H9 (cell line): ENCODE measurements around the gene RPS14. TPM values are rescaled to one million over a fixed set of nuclear protein-coding genes. Genes with fewer than 3 reads are reported as not detected.

Experiments
- DNase-seq: peaks from one replicate; pipeline ENCODE4 v3.0.0-alpha.2; 2017
- H2AFZ ChIP-seq: one replicate; pipeline ENCODE4 v1.6.1; 2013; ENCODE audit warnings: mild to moderate bottlenecking, low read length, control low read depth, moderate library complexity
- H2AK5ac ChIP-seq: 2 replicates; pipeline ENCODE4 v1.6.1; 2013; ENCODE audit warnings: low read length, control low read depth, mixed read lengths; ENCODE audit not compliant: insufficient read length
- H2BK120ac ChIP-seq: one replicate; pipeline ENCODE4 v1.6.1; 2013; ENCODE audit warnings: low read depth, mild to moderate bottlenecking, low read length, control low read depth, inconsistent platforms; ENCODE audit not compliant: poor library complexity, severe bottlenecking
- H2BK12ac ChIP-seq: 2 replicates; pipeline ENCODE4 v1.6.1; 2013; ENCODE audit warnings: low read length, control low read depth, mixed read lengths, low read depth; ENCODE audit not compliant: insufficient read length
- H2BK15ac ChIP-seq: 2 replicates; pipeline ENCODE4 v1.6.1; 2013; ENCODE audit warnings: low read depth, low read length, control low read depth
- H2BK20ac ChIP-seq: one replicate; pipeline ENCODE4 v1.6.1; 2013; ENCODE audit warnings: low read depth, mild to moderate bottlenecking, low read length, control low read depth, inconsistent platforms; ENCODE audit not compliant: poor library complexity, severe bottlenecking
- H2BK5ac ChIP-seq: 2 replicates; pipeline ENCODE4 v1.6.1; 2013; ENCODE audit warnings: low read length, control low read depth, mixed read lengths; ENCODE audit not compliant: insufficient read length
- H3K14ac ChIP-seq: 2 replicates; pipeline ENCODE4 v1.6.1; 2013; ENCODE audit warnings: low read length, control low read depth; ENCODE audit not compliant: insufficient read depth
- H3K18ac ChIP-seq: 2 replicates; pipeline ENCODE4 v1.6.1; 2013; ENCODE audit warnings: low read depth, mild to moderate bottlenecking, mixed read lengths, low read length, control low read depth; ENCODE audit not compliant: insufficient read length
- H3K23ac ChIP-seq: 2 replicates; pipeline ENCODE4 v1.6.1; 2013; ENCODE audit warnings: low read length, control low read depth, mixed read lengths, low read depth; ENCODE audit not compliant: insufficient read length
- H3K23me2 ChIP-seq: 2 replicates; pipeline ENCODE4 v1.6.1; 2013; ENCODE audit warnings: low read depth, mild to moderate bottlenecking, mixed read lengths, low read length, control low read depth; ENCODE audit not compliant: insufficient read length, poor library complexity, severe bottlenecking
- H3K27ac ChIP-seq: 2 replicates; pipeline ENCODE4 v1.5.1; 2013; ENCODE audit warnings: low read length, control low read depth, mixed read lengths, low read depth; ENCODE audit not compliant: insufficient read length
- H3K27me3 ChIP-seq: 2 replicates; pipeline ENCODE4 v1.6.1; 2013; ENCODE audit warnings: low read length, control low read depth, inconsistent platforms; ENCODE audit not compliant: insufficient read depth
- H3K4ac ChIP-seq: 2 replicates; pipeline ENCODE4 v1.6.1; 2013; ENCODE audit warnings: low read depth, mild to moderate bottlenecking, control low read depth, inconsistent platforms, low read length, moderate library complexity
- H3K4me1 ChIP-seq: 2 replicates; pipeline ENCODE4 v1.6.1; 2013; ENCODE audit warnings: low read length, control low read depth, inconsistent platforms; ENCODE audit not compliant: insufficient read depth
- H3K4me2 ChIP-seq: 2 replicates; pipeline ENCODE4 v1.6.1; 2013; ENCODE audit warnings: low read length, control low read depth, mixed read lengths; ENCODE audit not compliant: insufficient read length, insufficient read depth
- H3K56ac ChIP-seq: 2 replicates; pipeline ENCODE4 v1.6.1; 2013; ENCODE audit warnings: low read depth, mild to moderate bottlenecking, mixed read lengths, low read length, control low read depth; ENCODE audit not compliant: insufficient read length
- H3K79me1 ChIP-seq: 2 replicates; pipeline ENCODE4 v1.6.1; 2013; ENCODE audit warnings: low read depth, mild to moderate bottlenecking, moderate library complexity, low read length, control low read depth, inconsistent platforms; ENCODE audit not compliant: insufficient read depth, poor library complexity, severe bottlenecking
- H3K79me2 ChIP-seq: 2 replicates; pipeline ENCODE4 v1.6.1; 2013; ENCODE audit warnings: low read length, control low read depth, inconsistent platforms; ENCODE audit not compliant: insufficient read depth
- H3K9ac ChIP-seq: 2 replicates; pipeline ENCODE4 v1.6.1; 2013; ENCODE audit warnings: low read length, control low read depth, mixed read lengths; ENCODE audit not compliant: insufficient read length; ENCODE audit errors: extremely low read depth
- H3K9me3 ChIP-seq: one replicate; pipeline ENCODE4 v1.6.1; 2013; ENCODE audit warnings: low read depth, low read length, inconsistent platforms; ENCODE audit not compliant: control insufficient read depth
- H3T11ph ChIP-seq: one replicate; pipeline ENCODE4 v1.6.1; 2013; ENCODE audit warnings: mild to moderate bottlenecking, low read length, control low read depth, inconsistent platforms
- H4K20me1 ChIP-seq: one replicate; pipeline ENCODE4 v1.6.1; 2013; ENCODE audit not compliant: control insufficient read depth, insufficient read length, insufficient read depth
- H4K5ac ChIP-seq: 2 replicates; pipeline ENCODE4 v1.6.1; 2013; ENCODE audit warnings: low read depth, mild to moderate bottlenecking, mixed read lengths, low read length, control low read depth; ENCODE audit not compliant: insufficient read length
- H4K8ac ChIP-seq: replicated peaks from 2 replicates; pipeline ENCODE4 v1.6.1; 2013; ENCODE audit warnings: low read length, control low read depth, mixed read lengths, low read depth; ENCODE audit not compliant: insufficient read length
- H4K91ac ChIP-seq: 2 replicates; pipeline ENCODE4 v1.6.1; 2013; ENCODE audit warnings: low read depth, mild to moderate bottlenecking, moderate library complexity, mixed read lengths, low read length, control low read depth; ENCODE audit not compliant: insufficient read length
- H3K27ac Mint-ChIP-seq, 3 experiments: 2 replicates in 2 of 3; 3 replicates in 1 of 3; pipeline ENCODE4 v1.8.0; 2020 to 2021; ENCODE audit warnings: mixed read lengths in 3 of 3, mild to moderate bottlenecking in 1 of 3, moderate library complexity in 1 of 3
- H3K27me3 Mint-ChIP-seq: 2 replicates; pipeline ENCODE4 v1.8.0; 2021; ENCODE audit warnings: low read depth, mild to moderate bottlenecking, moderate library complexity, mixed read lengths
- H3K36me3 Mint-ChIP-seq, 3 experiments: 2 replicates in 2 of 3; 3 replicates in 1 of 3; pipeline ENCODE4 v1.8.0; 2020 to 2021; ENCODE audit warnings: low read depth in 3 of 3, mixed read lengths in 3 of 3; ENCODE audit not compliant: insufficient read depth in 1 of 3
- H3K4me1 Mint-ChIP-seq, 2 experiments: 2 replicates each; pipeline ENCODE4 v1.8.0; 2020; ENCODE audit warnings: mixed read lengths in 2 of 2
- H3K4me3 Mint-ChIP-seq, 2 experiments: 2 replicates in 1 of 2; 3 replicates in 1 of 2; pipeline ENCODE4 v1.8.0; 2020 to 2021; ENCODE audit warnings: mild to moderate bottlenecking in 2 of 2, mixed read lengths in 2 of 2, moderate library complexity in 1 of 2
- H3K9me3 Mint-ChIP-seq, 2 experiments: 2 replicates in 1 of 2; 3 replicates in 1 of 2; pipeline ENCODE4 v1.8.0; 2020; ENCODE audit warnings: mild to moderate bottlenecking in 2 of 2, mixed read lengths in 2 of 2, moderate library complexity in 1 of 2
- CTCF ChIP-seq: fragments of 200-600 bp; sonication (generic); conservative IDR thresholded peaks from 3 replicates; pipeline ENCODE4 v1.8.0; 2021; ENCODE audit warnings: antibody characterized with exemption, mild to moderate bottlenecking
- WGBS: extraction: QIAGEN DNeasy Blood & Tissue Kit; methylation state at CpG from one replicate; pipeline ENCODE4 v1.1.7; 2013; ENCODE audit warnings: missing lambda C conversion rate, low lambda C conversion rate, mixed read lengths; ENCODE audit not compliant: insufficient read length; ENCODE audit errors: extremely low coverage; 5-methylcytosine and 5-hydroxymethylcytosine counted together
- total RNA-seq: library from RNA; stranded (reverse); gene quantifications from 2 replicates; pipeline ENCODE4 v1.2.1, GENCODE V29; 2021

Gene RPS14
- total RNA-seq, 1 experiment from 2014 or later: 2,533 TPM

- no peak for DNase-seq
- peak overlapping the region; percentile 24 for H4K91ac ChIP-seq
- peak overlapping the region; percentile 82 for H3K14ac ChIP-seq
- H4K8ac ChIP-seq: no peak overlapping the region
- no peak overlapping the region for H2BK15ac ChIP-seq
- Mint-ChIP-seq H3K27ac (peak overlapping the region; percentile 100), H3K27me3 (no peaks in the 10 kb centered on the region), H3K36me3 (peaks cover 53 to 57% (median 53%) of the 10 kb centered on the region in 3 experiments), H3K4me1 (peaks cover 14 to 30% of the 10 kb centered on the region in 2 experiments), H3K4me3 (peak overlapping the region; percentile 98 to 100), H3K9me3 (peaks cover 3% of the 10 kb centered on the region in 2 experiments)
- H3K79me2 ChIP-seq: peaks cover 16% of the 10 kb centered on the region; the same call in 1 of the 2 replicates
- H3T11ph ChIP-seq: no peak overlapping the region
- H2BK5ac ChIP-seq: no peak overlapping the region
- peak overlapping the region; percentile 56 for H3K56ac ChIP-seq
- H3K9ac ChIP-seq: peak overlapping the region; percentile 100
- WGBS: no CpG with 5 or more reads among the region's 31 CpGs
- peak overlapping the region; percentile 54 for H3K18ac ChIP-seq
- H2BK12ac ChIP-seq: no peak overlapping the region
- H2AFZ ChIP-seq: no peak overlapping the region
- peak overlapping the region; percentile 79 for H4K5ac ChIP-seq
- H3K4ac ChIP-seq: no peak overlapping the region; the same call in 1 of the 2 replicates
- H2BK20ac ChIP-seq: no peak overlapping the region
- H3K23me2 ChIP-seq: peaks cover 8% of the 10 kb centered on the region
- no peak overlapping the region for H2AK5ac ChIP-seq
- H3K4me1 ChIP-seq: no peaks in the 10 kb centered on the region
- H3K23ac ChIP-seq: peak overlapping the region; percentile 5
- H3K27ac ChIP-seq: peak overlapping the region; percentile 62
- no peaks in the 10 kb centered on the region for H3K9me3 ChIP-seq
- TF ChIP-seq CTCF: no peak
- H3K79me1 ChIP-seq: peaks cover 3% of the 10 kb centered on the region
- no peak overlapping the region for H2BK120ac ChIP-seq
- no peaks in the 10 kb centered on the region for H4K20me1 ChIP-seq
- H3K4me2 ChIP-seq: peak overlapping the region; percentile 95
- no peaks in the 10 kb centered on the region for H3K27me3 ChIP-seq
Measured at GRCh38 chr5:150448952-150449516, 505 bp downstream of the RPS14 start.
